ENCODE measurements around the gene SRGAP2C.
"Not testable (repeated sequence)": the region's sequence is repeated elsewhere in the genome, so short reads cannot be mapped to it uniquely, and the experiment has no call there.

The SRGAP2C gene

GRCh38 chr1:121423956-121424355 is 239.2 kb downstream of the SRGAP2C start:
- DNase-seq (ENCODE audit: low spot score): not testable (repeated sequence)

GRCh38 chr1:121433517-121433916 is 248.7 kb downstream of the SRGAP2C start:
- not testable (repeated sequence) for DNase-seq (ENCODE audit: low spot score)

GRCh38 chr1:121438862-121439261 is 254.1 kb downstream of the SRGAP2C start:
- DNase-seq (ENCODE audit: low spot score): not testable (repeated sequence)

- DNase-seq (ENCODE audit: low spot score): no peak
Observed at GRCh38 chr1:121440993-121441392, 256.2 kb downstream of the SRGAP2C start.

All from HuH-7 (cell line).